H1 (cell line): Measurements from ENCODE around the gene MICA.

Source experiments
- CBX5 ChIP-seq: fragments of 300-800, 300-1000 bp; sonication (generic); IDR thresholded peaks from 2 replicates; pipeline ENCODE4 v1.7.1; 2016; ENCODE audit warnings: antibody characterized with exemption, low read length, low read depth
- CTCF ChIP-seq, 3 experiments: IDR thresholded peaks; 1 replicate in 2 of 3; 2 replicates in 1 of 3; pipeline versions ENCODE4 v1.5.1 to v1.6.1; 2011; ENCODE audit warnings: low read length in 3 of 3, mild to moderate bottlenecking in 3 of 3, inconsistent platforms in 2 of 3, low read depth in 1 of 3, moderate library complexity in 1 of 3; ENCODE audit not compliant: insufficient read depth in 1 of 3; ENCODE audit errors: control extremely low read depth in 1 of 3
- EZH2 ChIP-seq: fragments of 200-600 bp; sonication (generic); IDR thresholded peaks from 2 replicates; pipeline ENCODE4 v1.7.1; 2012; ENCODE audit warnings: low read depth, mild to moderate bottlenecking, moderate library complexity, low read length, inconsistent platforms; ENCODE audit not compliant: severe bottlenecking
- GABPA ChIP-seq: IDR thresholded peaks from 2 replicates; pipeline ENCODE4 v1.6.1; 2011; ENCODE audit warnings: mild to moderate bottlenecking, low read length, moderate library complexity, borderline replicate concordance; ENCODE audit not compliant: insufficient read depth
- MAX ChIP-seq: IDR thresholded peaks from 2 replicates; pipeline ENCODE4 v1.6.1; 2012; ENCODE audit warnings: inconsistent platforms
- POLR2A ChIP-seq, 2 experiments: IDR thresholded peaks; 1 replicate in 1 of 2; 2 replicates in 1 of 2; pipeline ENCODE4 v1.6.1; 2011; ENCODE audit warnings: low read depth in 2 of 2, low read length in 2 of 2, mild to moderate bottlenecking in 2 of 2; ENCODE audit errors: control extremely low read depth in 1 of 2
- POU5F1 ChIP-seq: IDR thresholded peaks from 2 replicates; pipeline ENCODE4 v1.6.1; 2011; ENCODE audit warnings: low read depth, mild to moderate bottlenecking, low read length, moderate library complexity
- USF2 ChIP-seq: IDR thresholded peaks from 2 replicates; pipeline ENCODE4 v1.6.1; 2011; ENCODE audit warnings: low read length, improper control_type of control experiment
- YY1 ChIP-seq: IDR thresholded peaks from 2 replicates; pipeline ENCODE4 v1.6.1; 2011; ENCODE audit warnings: low read depth, mild to moderate bottlenecking, low read length
- ZNF274 ChIP-seq: IDR thresholded peaks from 2 replicates; pipeline ENCODE4 v1.7.0; 2012; ENCODE audit warnings: low read length, borderline replicate concordance; ENCODE audit errors: extremely low read depth

GRCh38 chr6:31377029-31377428 is 26.4 kb upstream of the MICA start:
- TF ChIP-seq CTCF (IDR thresholded peaks at IDR 0.05; ENCODE audit: control extremely low read depth in 1 of 3, insufficient read depth in 1 of 3, low read depth in 1 of 3, low read length in 3 of 3) (no peak), EZH2 (no peak), YY1 (no peak), POLR2A (IDR thresholded peaks at IDR 0.05; ENCODE audit: control extremely low read depth in 1 of 2, low read depth in 2 of 2, low read length in 2 of 2) (no peak), USF2 (no peak), POU5F1 (no peak), GABPA (no peak), CBX5 (no peak), ZNF274 (no peak), MAX (no peak)
